GM19463 (cell line): ENCODE data around the gene ALKBH4.
"Not testable (repeated sequence)": the region's sequence is repeated elsewhere in the genome, so short reads cannot be mapped to it uniquely, and the experiment has no call there.

Experiments used
- ATAC-seq: cut with Tn5 transposase; IDR thresholded peaks from one replicate; pipeline ENCODE4 v1.9.1; 2021; ENCODE audit warnings: mild to moderate bottlenecking, moderate library complexity; ENCODE audit not compliant: unreplicated experiment

Gene ALKBH4

DNA sequence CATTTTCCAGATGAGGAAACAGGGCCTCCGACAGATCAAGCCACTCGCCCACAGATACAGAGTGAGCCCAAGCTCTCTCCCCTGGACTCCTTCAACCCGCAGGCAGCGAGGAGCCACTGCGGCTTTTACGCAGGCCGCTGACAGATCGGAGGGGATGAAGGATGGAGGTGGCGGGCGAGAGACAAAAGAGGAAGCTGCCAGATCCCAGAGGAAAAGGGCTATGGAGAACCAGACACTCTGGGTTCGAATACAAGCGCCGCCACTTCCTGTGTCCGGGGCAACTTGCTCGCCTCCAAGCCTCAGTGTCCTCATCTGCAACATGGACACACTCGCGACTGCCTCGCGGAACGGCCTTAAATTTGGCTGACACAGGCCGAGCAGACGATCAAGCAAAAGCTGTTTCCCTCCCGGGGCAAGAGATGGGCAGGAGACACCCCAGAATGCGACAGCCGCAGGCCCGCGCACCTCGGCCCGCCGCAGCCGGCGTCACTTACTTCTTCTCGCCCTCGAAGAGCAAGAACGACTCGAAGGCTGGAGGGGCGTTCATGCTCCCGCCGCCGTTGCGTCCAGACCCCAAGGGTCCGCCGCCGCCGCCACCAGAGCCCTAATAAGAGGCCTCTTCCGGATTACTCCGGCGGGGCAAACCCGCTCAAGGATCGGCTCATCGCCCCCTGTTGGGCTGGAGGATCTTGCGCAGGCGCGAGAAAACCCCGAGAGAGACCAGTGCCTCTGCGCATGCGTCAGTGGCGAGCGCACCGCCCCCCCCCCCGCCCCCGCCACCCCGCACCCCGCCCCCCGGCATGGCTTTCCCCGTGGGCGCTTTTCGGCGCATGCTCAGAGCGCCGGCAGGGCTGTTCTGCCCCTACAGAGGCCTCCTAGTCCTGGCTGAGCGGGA is 13.9 kb upstream of the ALKBH4 start, which contains the start of gene POLR2J:
TSS of gene POLR2J (minus strand) at position 609 of the 895 bp plus-strand sequence. CDS start at position 547, 62 bp downstream.
- peak; percentile 89 for ATAC-seq

DNA sequence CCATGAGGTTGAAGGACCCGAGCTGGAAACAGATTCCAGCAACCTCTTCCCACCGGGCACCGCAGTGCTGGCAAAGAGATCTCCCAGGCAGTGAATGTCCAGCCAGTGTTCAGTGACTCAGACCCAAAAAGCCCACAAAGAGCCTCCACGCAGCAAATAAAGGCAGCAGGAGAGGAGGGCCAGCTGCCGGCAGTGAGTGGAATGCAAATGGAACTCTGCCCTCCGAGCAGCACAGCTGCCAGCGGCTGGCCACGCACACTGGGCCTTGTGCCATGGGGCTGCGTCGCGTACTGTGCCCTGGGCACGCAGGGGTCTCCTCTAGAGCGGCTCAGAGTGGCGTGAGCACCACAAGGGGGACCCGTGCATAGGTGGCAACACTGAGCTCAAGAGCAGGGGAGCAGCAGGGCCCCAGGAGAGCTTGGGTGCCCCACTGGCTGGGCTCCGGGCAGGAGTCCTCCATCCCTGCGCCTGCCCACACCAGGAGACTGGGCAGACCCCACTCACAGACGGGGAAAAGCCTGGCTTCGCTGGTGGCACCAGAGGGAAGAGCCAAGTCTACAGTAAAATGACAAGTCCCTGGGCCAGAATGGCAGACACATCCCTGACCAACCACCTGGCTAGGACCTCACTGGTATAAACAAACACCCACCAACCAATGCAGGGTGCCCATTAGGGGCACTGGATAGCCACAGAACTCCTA is 10.2 kb upstream of the ALKBH4 start:
- not testable (repeated sequence) for ATAC-seq

DNA sequence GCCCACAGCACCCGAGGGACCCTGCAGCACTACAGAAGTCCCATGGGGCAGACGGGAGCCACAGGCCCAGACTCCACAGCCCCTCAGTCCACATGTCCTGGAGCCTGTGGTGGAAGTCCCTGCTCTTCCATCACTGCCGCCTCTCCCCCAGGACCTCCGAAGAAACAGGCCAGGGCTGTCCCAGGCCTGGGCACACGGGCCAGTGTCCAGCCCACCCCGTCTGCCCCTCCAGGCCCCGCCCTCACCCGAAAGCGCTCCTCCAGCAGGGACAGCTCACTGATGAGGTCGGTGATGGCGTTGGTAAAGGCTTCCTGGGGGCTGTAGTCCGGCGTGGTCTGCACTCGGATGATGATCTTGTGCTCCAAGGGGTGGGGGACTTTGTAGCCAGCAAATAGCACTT is 9.5 kb upstream of the ALKBH4 start:
- ATAC-seq, result not testable (repeated sequence)

DNA sequence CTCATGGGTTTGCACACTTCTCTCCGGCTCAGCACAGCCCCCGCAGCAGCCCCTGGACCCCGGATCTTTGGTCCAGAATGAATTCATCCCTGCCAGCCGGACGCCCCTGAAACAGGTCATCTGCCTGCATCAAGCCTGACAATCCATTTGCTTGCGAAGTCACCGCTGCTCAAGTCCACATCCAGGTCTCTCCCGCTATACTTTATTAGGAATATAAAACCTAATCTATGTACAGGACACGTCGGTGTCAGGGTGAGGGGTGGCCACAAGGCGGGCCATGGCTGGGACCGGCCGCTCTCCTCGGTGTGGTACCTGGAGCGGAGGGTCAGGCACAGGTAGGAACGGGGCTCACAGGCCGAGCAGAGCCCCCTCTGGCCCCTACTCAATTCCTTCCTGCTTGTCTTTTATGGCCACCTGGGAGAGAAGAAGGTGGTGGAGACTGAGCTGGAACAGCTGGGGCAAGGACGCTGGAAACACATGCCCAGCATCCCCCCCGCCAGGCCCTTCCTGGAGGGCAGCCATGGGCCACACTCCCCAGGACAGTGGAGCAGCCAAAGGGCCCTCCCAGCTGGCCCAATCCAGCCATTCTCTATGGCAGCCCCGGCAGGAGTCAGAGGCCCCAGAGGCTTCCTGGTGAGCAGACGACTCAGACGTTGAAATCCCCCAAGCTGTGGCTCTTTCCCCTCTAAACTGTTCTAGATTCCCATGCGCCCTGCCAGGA is 8.8 kb upstream of the ALKBH4 start:
- no peak for ATAC-seq

DNA sequence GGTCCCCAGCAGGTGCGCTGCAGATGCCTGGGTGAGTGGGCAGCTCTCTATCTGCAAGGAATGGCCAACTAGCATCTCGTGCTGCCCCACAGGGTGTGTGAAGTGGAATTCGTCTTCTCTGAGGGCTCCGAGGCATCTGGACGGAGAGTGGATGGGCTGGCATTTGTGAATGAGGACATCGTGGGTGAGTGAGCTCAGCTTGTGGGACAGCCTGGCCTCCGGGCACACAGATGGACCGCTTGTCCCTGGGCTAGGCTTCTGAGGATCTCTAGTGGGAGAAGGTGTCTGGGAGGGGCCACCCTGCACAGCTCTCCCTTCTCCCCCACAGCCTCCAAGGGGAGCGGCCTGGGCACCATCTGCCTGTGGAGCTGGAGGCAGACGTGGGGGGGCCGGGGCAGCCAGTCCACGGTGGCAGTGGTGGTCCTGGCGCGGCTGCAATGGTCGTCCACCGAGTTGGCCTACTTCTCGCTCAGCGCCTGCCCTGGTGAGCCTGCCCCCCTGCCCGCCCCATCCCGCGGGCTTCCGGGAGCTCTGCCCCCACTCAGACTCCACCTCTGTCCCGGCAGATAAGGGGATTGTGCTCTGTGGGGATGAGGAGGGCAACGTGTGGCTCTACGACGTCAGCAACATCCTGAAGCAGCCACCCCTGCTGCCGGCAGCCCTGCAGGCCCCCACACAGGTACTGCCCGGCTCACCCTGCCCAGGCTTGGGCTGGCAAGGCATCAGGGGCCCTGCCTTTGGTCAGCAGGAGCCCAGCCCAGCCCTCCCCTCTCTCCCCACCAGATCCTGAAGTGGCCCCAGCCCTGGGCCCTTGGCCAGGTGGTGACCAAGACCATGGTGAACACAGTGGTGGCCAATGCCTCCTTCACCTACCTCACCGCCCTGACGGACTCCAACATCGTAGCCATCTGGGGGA is 7.7 kb upstream of the ALKBH4 start:
- ATAC-seq, result no peak

DNA sequence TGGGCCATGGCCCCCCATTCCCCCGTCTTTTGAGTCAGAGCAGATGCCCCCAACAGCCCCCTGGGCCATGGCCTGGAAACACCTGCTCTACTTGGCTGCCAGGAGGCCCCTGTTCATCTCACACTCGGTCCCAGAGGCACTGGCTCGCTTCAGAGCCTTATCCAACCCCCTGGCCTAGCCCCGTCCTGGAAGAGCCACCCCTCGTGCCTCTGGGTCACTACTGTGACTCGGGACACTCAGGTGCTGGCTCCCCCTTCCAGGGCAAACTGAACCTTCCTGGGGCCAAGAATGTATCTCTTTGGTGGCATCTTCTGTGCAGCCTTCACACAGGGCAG is 7.1 kb upstream of the ALKBH4 start:
- no peak for ATAC-seq

DNA sequence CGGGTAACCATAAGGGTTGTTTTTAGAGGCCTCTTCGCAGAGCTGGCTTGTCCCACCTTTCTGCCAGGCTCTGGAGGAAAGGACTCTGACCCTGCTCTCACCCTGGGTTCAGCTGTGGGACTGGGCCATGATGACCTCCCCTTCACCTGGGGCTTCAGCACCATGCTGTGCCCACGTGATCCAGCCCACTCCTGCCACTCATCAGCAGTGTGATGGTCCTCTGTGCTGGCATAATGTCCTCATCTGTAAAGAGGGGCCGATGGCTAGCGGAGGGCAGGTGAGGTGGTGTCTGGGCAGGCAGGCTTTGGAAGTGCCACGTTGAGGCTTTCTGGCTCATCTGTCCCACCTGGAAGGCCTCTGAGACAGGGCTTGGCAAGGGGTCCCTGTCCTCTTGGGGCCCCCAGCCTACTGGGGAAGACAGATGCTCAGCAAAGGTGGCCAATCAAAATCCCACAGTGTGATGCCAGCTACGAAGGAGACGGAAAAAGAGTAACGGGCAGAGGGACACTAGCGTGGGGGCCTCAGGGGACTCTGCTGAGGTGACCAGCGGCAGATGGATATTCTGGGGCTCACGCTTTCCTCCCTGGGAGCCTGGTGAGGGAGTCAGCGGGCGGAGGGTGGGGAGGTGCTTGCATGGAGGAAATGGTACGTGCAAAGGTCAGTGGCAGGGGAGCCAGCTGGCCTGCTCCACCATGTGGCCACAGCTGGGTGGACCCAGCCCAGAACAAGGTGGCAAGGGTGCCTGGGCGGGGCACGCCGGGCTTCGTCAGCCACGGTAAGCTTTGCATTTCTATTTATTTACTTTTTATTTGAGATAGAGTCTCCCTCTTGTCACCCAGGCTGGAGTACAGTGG is 5.5 kb upstream of the ALKBH4 start:
- no peak for ATAC-seq

DNA sequence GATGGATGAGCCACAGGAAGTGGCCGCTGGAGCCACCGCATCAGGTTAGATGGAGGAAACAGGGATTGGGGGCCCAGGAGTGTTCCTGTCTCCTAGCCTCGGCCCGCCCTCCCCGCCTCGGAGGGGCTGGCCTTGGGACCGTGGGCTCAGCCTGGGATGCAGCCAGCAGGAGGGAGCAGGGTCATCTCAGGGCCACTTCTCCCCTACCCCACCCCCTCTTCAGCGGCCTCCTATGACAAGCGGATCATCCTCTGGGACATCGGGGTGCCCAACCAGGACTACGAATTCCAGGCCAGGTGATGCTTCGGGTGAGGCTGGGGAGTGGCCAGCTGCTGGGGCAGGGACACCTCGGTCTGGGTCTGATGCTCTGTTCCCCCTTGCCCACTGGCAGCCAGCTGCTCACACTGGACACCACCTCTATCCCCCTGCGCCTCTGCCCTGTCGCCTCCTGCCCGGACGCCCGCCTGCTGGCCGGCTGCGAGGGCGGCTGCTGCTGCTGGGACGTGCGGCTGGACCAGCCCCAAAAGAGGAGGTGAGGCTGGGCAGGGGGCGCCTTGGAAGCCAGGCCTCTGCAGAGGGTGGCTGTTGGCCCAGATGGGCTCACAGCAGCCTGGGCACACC is 4.8 kb upstream of the ALKBH4 start:
- ATAC-seq, result no peak

DNA sequence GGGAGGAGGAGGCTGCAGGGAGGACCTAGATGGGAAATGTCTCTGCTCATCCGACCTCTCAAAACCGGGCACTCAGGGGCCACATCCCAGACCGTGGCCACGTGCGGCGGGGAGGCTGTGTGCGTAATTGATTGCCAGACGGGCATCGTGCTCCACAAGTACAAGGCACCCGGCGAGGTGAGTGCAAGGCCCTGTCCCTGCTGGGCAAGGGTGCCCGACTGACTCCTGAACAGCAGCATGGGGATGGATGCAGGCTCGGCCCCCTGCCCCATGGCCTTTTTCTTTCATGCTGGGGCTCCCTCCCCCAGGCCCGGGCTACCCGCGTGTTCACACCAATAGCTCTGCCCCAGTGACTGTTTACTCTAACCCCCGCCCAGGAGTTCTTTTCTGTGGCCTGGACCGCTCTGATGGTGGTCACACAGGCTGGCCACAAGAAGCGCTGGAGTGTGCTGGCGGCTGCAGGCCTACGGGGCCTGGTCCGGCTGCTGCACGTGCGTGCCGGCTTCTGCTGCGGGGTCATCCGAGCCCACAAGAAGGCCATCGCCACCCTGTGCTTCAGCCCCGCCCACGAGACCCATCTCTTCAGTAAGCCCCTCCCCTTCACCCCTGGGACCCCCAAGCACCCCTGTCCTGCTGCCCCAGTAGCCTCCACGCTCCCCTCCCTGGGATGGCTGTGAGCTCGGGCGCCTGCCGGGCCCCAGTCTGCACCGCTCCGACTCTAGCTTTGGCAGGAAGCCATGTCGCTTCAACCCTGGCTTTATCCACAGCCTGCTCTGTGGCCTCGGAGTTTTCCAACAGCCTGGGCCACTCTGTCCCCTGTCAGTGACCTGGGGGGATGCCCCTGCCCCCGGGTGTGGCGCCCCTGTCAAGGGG is 4.1 kb upstream of the ALKBH4 start:
- ATAC-seq, result no peak

DNA sequence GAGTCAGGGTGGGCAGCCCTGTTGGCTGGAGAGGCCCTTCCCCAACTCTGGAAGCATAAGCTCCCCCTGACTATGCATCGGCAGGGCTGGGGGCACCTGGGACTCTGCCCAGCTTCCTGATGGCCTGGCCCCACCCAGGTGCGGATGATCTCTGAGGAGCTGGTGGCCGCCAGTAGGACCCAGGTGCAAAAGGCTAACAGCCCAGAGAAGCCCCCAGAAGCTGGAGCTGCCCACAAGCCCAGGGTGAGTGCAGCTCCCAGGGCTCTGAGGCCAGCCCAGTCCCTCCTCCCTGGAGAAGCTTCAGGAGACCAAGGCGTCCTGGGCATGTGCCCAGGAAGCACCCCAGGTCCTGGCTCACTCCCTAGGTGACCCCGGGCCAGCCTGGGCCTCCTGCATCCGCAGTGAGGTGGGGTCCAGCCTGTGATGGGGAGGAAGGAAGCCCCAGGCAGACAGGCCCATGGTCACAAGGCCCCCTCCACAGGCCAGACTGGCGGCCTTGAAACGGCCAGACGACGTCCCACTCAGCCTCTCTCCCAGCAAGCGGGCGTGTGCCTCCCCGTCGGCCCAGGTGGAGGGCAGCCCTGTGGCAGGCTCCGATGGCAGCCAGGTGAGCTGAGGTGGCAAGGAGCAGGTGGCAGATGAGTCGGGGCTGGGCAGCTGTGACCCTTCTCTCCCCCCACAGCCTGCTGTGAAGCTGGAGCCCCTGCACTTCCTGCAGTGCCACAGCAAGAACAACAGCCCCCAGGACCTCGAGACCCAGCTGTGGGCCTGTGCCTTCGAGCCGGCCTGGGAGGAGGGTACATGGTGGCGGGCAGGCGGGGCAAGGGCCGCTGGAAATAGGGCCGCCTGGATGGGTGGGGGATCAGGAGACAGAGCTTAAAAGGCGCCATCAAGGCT is 3.2 kb upstream of the ALKBH4 start:
- no peak for ATAC-seq

DNA sequence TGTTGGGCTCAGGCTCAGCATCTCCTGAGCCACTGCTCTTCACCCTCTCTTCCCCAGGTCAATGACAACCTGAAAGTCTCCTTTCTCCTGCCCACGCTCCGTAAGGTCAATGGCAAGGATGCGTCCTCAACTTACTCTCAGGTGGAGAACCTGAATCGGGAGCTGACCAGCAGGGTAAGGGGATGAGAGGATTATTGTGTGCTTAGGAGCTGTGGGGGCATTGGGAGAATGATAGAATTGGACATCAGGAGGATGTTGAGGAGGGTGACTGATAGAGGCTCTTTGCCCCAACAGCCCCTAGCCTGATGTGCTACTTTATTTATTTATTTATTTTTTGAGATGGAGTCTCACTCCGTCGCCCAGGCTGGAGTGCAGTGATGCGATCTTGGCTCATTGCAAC is 1.4 kb upstream of the ALKBH4 start:
- ATAC-seq, result no peak

DNA sequence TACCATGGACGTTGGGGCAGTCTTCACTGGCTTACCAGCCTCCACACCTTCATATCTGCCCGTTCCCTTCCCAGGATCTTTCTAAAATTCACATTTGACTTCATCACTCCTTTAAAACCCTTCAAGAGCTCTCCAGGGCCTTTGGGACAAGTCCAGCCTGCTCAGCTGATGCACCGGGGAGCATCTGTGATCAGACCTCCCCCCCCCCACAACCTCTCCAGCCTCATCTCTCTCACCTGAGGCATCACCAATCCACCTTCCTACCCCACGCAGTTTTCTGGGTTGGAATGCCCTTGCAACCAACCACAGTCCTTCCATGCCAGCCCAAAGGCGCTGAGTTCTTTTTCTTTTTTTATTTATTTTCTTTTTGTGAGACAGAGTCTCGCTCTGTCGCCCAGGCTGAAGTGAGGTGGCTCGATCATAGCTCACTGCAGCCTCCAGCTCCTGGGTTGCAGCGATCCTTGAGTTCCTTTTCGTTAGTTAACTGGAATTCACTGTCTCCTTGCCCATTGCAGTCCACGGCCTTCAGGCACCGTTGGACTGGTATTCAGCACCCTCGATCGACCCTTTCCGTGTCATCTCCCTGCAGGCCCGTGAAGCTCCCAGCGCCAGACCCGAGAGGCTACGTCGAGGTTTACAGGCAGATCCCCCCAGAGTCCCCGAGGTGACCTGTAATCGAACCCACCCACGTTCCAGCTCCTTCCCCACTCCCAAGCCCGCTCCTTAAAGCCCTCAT is 654 bp downstream of the ALKBH4 start:
- no peak for ATAC-seq

DNA sequence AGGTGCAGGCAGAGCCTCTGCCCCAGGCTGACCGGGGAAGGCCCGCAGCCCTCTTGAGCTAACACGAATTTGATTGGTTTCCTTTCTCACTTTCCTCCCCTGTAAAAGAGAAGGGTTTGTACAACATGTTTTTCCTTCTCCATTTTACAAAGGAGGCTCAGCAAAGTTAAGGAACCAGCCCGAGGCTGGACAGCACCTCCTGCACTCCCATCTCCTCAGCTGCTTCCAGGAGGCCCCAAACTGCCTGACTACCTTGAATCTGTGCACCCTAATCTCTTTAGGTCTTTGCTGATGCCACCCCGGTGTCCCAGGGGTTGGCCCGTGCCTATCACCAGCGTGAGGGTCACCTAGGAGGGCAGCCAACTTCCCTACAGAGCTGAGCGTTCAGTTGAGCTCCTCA is 4.2 kb downstream of the ALKBH4 start:
- no peak for ATAC-seq

DNA sequence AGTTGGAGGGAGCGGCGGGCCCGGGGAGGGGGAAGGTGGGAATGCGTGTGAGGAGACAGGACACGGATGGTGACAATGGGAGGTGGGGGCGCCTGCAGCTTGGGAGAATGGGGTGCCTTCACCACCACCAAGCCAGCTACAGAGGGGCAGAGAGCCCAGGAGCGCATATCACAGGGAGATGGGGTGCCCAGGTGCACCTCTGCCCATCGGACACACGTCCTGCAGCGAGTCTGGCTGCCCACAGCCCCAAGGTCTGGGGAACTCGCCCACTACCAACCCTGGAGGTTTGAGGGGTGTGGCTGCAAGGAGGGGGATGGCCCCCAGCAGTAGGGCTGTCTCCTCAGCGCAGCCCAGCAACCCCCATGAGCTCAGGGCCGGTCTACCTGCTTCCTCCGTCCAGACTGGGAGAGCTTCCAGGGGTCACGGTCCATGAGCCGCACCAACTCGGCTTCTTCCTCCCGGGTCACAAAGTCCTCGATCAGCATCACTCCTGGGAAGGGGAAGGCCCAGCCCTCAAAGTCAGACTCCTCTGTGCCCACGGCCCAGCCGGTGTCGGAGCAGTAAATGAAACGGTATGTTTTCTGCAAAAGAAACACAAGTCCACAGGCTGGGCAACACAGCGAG is 5.3 kb downstream of the ALKBH4 start:
- ATAC-seq, result no peak

DNA sequence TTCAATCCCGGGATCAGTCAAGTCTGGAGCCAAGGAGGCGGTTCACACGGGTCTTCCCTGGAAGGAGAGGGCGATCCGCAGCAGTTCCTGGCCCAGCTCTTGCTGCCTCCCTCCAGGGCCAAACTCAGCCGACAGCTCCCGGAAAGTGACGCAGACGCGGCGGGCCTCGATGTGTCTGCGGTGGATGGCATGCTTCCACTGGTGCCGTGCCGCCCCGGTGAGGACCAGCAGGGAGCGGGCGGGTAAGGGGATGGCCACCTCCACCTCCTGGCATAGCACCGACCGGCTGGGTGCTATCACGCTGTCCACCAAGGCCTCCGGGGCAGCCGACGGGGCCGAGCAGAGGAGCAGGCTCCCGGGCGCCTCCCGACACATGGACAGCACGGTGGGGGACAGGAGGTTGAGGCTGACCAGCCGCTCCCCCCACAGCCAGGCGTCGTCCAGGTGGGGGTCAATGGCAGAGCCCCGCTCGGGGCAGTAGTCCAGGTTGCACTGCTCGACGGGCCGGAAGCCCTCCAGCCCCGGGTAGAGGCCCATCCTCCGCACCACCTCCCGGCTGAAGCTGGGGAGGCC is 7.2 kb downstream of the ALKBH4 start:
- ATAC-seq, result no peak

DNA sequence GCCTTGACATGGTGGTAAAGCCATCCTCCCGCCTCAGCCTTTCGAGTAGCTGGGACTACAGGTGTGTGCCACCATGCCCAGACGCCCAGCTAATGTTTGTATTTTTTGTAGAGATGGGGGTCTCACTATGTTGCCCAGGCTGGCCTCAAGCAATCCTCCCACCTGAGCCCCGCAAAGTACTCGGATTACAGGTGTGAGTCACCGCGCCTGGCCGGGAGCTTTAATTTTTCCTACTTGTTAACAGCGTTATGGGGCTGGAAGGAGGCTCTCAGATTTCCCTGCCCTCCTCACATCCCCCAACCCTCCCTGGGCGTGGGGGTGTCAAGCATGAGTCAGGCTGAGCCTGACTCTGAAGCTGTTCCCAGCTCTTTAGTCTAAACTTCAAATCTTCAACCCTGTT is 8.3 kb downstream of the ALKBH4 start:
- ATAC-seq, result no peak
